ENCODE data around the gene AP1AR.

AP1AR gene, protein sequence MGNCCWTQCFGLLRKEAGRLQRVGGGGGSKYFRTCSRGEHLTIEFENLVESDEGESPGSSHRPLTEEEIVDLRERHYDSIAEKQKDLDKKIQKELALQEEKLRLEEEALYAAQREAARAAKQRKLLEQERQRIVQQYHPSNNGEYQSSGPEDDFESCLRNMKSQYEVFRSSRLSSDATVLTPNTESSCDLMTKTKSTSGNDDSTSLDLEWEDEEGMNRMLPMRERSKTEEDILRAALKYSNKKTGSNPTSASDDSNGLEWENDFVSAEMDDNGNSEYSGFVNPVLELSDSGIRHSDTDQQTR

GRCh38 chr4:112231779-112232713 lies at the start of gene AP1AR:
Gene AP1AR (plus strand): TSS chr4:112231787. CDS start chr4:112232092, 305 bp downstream.
- TF ChIP-seq CTCF (IDR thresholded peaks at IDR 0.05): 0 out of 2 replicates have a peak, but pooled peaks have one; percentile 16

GRCh38 chr4:112182604-112183003 lies 49.0 kb upstream of the AP1AR start:
- no peak for TF ChIP-seq CTCF (IDR thresholded peaks at IDR 0.05)

GRCh38 chr4:112183252-112183651 lies 48.3 kb upstream of the AP1AR start:
- TF ChIP-seq CTCF (IDR thresholded peaks at IDR 0.05): no peak

DNA sequence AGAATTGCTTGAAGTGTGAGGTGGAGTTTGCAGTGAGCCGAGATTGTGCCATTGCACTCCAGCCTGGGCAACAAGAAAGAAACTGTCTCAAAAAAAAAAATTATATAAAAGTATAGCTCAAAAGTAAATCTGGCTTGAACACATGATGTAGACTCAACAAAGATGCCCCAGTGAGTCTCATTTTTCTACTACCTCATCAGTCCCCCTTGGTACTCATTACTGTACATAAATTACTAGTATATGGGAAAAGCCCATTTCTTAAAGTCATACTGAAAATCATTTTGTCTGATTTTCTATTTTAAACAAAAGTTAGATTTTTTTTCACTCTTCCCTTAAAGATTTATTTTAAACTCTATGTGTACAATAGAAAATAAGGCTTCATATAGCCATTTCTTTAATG lies 47.1 kb upstream of the AP1AR start:
- TF ChIP-seq CTCF (IDR thresholded peaks at IDR 0.05): no peak

GRCh38 chr4:112185334-112185733 lies 46.3 kb upstream of the AP1AR start:
- no peak for TF ChIP-seq CTCF (IDR thresholded peaks at IDR 0.05)

GRCh38 chr4:112185740-112186670 lies 45.6 kb upstream of the AP1AR start:
- TF ChIP-seq CTCF (IDR thresholded peaks at IDR 0.05): no peak

DNA sequence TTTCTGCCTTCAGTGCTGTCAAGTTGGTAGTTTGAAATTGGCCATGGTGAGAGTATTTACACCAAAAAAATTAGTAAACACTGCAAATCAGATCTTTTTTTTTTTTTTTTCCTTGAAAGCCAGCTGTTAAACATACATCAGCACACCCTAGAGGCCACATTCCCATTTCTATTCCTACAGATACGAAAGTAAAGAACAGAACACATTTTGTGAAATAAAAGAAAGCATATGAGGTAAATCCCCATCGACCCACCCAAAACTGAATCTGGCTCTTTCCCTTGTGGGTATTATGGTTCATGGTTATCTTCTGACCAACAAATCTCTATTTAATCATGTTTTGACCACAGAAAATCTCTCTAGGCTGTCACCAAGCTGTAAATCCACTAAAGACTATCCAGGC lies 41.8 kb upstream of the AP1AR start:
- peak; percentile 30; the same call in 1 of the 2 replicates for TF ChIP-seq CTCF (IDR thresholded peaks at IDR 0.05)

Measured in LNCAP (cell line).